ENCODE results near the gene NLRP10. TPM values are rescaled to one million over a fixed set of nuclear protein-coding genes. Genes with fewer than 3 reads are reported as not detected.

The NLRP10 gene
- total and polyA plus RNA-seq, 2 donors from 2014 or later = not detected

DNA sequence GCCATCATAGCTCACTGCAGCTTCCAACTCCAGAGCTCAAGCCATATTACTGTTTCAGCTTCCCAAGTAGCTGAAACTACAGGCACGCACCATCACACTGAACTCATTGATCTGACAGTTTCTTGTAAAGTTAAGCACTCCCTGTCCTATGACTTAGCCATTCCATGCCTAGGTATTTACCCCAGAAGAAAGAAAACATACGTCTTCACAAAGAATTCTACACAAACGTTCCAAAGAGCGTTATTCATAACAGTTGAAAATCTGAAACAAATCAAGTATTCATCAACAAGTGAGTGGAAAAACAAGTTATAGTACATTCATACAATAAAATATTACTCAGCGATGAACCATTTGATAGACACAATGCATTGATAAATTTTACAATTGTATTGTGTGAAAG lies 7.8 kb upstream of the NLRP10 start:
- Histone ChIP-seq H3K27me3 (ENCODE audit: control insufficient read depth, insufficient read depth, low read length) (no peaks in the 10 kb centered on the region), H3K4me3 (ENCODE audit: low read length in 3 of 3) (no peak overlapping the region), H3K4me1 (ENCODE audit: control insufficient read depth in 2 of 3, insufficient read depth in 2 of 3, low read depth in 1 of 3, low read length in 3 of 3) (no peaks in the 10 kb centered on the region), H3K27ac (ENCODE audit: low read depth in 2 of 2, low read length in 2 of 2) (no peak overlapping the region), H3K36me3 (ENCODE audit: control insufficient read depth in 2 of 3, insufficient read depth in 3 of 3, low read length in 3 of 3) (no peaks in the 10 kb centered on the region), H3K9me3 (ENCODE audit: control insufficient read depth in 2 of 3, insufficient read depth in 1 of 3, low read length in 3 of 3) (no peaks in the 10 kb centered on the region), H3K9ac (ENCODE audit: low read length in 3 of 3) (no peak overlapping the region)
- DNase-seq (no peak), FAIRE-seq (no peak)
- TF ChIP-seq, protein P1, sequence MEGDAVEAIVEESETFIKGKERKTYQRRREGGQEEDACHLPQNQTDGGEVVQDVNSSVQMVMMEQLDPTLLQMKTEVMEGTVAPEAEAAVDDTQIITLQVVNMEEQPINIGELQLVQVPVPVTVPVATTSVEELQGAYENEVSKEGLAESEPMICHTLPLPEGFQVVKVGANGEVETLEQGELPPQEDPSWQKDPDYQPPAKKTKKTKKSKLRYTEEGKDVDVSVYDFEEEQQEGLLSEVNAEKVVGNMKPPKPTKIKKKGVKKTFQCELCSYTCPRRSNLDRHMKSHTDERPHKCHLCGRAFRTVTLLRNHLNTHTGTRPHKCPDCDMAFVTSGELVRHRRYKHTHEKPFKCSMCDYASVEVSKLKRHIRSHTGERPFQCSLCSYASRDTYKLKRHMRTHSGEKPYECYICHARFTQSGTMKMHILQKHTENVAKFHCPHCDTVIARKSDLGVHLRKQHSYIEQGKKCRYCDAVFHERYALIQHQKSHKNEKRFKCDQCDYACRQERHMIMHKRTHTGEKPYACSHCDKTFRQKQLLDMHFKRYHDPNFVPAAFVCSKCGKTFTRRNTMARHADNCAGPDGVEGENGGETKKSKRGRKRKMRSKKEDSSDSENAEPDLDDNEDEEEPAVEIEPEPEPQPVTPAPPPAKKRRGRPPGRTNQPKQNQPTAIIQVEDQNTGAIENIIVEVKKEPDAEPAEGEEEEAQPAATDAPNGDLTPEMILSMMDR (IDR thresholded peaks at IDR 0.05; ENCODE audit: borderline replicate concordance, extremely low read depth, insufficient read depth) = no peak
- intact Hi-C loops (cut with DNase I) = no loop called here

DNA sequence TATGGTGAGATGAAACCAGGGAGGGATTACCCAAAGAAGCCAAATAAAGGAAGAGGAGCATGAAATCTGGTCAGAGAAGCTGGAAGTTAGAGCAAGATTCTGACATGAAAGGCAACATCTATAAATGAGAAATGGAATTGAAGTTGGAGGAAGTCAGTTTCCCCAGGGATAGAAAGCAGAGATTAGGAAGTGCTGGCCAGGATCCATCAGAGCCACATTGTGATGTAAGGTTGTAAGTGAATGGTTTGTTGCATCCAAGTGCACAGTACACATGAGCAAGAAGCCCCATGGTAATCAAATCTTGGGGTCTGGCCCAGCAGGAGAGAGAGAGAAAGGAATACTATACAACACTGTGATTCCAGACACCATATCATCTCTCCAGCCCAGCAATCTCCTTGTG lies 6.6 kb upstream of the NLRP10 start:
- intact Hi-C loops (cut with DNase I) = no loop called here
- no peak for FAIRE-seq
- no peaks in the 10 kb centered on the region for H3K27me3 ChIP-seq (ENCODE audit: control insufficient read depth, insufficient read depth, low read length)
- H3K9me3 ChIP-seq (ENCODE audit: control insufficient read depth in 2 of 3, insufficient read depth in 1 of 3, low read length in 3 of 3) = no peaks in the 10 kb centered on the region
- no peaks in the 10 kb centered on the region for H3K36me3 ChIP-seq (ENCODE audit: control insufficient read depth in 2 of 3, insufficient read depth in 3 of 3, low read length in 3 of 3)
- no peak overlapping the region for H3K27ac ChIP-seq (ENCODE audit: low read depth in 2 of 2, low read length in 2 of 2)
- no peaks in the 10 kb centered on the region for H3K4me1 ChIP-seq (ENCODE audit: control insufficient read depth in 2 of 3, insufficient read depth in 2 of 3, low read depth in 1 of 3, low read length in 3 of 3)
- H3K4me3 ChIP-seq (ENCODE audit: low read length in 3 of 3) = no peak overlapping the region
- no peak for DNase-seq
- H3K9ac ChIP-seq (ENCODE audit: low read length in 3 of 3) = no peak overlapping the region
- TF ChIP-seq, protein P1 (IDR thresholded peaks at IDR 0.05; ENCODE audit: borderline replicate concordance, extremely low read depth, insufficient read depth) = no peak

DNA sequence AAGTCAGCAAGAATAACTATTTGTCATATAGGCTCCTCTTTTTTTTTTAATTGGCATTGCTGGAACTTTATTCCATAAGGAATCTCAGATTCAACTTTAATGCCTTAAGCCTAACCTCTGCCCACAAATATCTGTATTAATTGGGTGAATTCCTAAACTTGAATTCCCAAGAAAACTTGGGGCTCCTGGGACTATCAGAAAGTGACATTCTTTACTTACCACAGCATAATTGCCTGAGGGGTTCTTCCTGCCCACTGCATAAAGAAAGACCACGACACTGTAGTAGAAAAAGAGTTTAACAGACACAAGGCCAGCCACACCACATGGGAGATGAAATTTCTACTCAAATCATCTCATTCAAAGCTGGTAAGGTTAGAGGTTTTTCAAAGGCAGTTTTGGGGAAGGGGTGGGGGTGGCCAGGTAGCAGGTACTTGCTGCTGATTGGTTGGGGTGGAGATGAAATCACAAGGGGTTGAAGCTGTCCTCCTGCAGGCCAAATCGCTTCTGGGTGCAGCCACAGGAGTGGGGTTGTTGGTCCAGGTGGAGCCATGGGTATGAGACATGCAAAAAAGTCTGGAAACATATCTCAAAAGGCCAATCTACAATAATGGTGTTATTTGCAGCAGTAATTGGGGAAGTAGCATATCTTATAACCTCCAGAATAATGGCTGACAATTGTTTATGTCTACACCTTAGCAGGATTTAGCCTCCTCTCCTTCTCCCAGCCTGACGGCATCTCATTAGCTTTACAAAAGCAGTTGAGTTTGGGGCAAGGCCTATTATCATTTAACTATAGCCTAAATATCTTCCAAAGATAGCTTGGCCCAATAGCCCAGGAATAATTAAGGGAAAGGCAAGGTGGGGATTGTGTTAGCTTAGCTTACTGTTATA lies 4.8 kb upstream of the NLRP10 start:
- intact Hi-C loops (cut with DNase I) = no loop called here
- Histone ChIP-seq H3K9ac (ENCODE audit: low read length in 3 of 3) (no peak overlapping the region), H3K27me3 (ENCODE audit: control insufficient read depth, insufficient read depth, low read length) (no peaks in the 10 kb centered on the region), H3K36me3 (ENCODE audit: control insufficient read depth in 2 of 3, insufficient read depth in 3 of 3, low read length in 3 of 3) (no peaks in the 10 kb centered on the region), H3K27ac (ENCODE audit: low read depth in 2 of 2, low read length in 2 of 2) (no peak overlapping the region), H3K9me3 (ENCODE audit: control insufficient read depth in 2 of 3, insufficient read depth in 1 of 3, low read length in 3 of 3) (no peaks in the 10 kb centered on the region), H3K4me1 (ENCODE audit: control insufficient read depth in 2 of 3, insufficient read depth in 2 of 3, low read depth in 1 of 3, low read length in 3 of 3) (no peaks in the 10 kb centered on the region), H3K4me3 (ENCODE audit: low read length in 3 of 3) (no peak overlapping the region)
- TF ChIP-seq, protein P1 (IDR thresholded peaks at IDR 0.05; ENCODE audit: borderline replicate concordance, extremely low read depth, insufficient read depth) = no peak
- no peak for DNase-seq
- no peak for FAIRE-seq
